GM23338 (cell line): ENCODE results near the gene UGT1A4.

Experiments used
- CREB1 ChIP-seq: fragments of 250-450 bp; sonication (Bioruptor Pico); IDR thresholded peaks from 2 replicates; pipeline ENCODE4 v1.5.0; 2020; ENCODE audit warnings: low read depth, mild to moderate bottlenecking, moderate library complexity
- CTCF ChIP-seq, 2 experiments: fragments of 200-600 bp in 1 of 2; sonication (generic) in 1 of 2; conservative IDR thresholded peaks; 2 replicates each; pipeline versions ENCODE4 v1.5.1 to v1.6.1; 2016 to 2017; ENCODE audit warnings: antibody characterized with exemption in 2 of 2, low read depth in 2 of 2, mild to moderate bottlenecking in 2 of 2, moderate library complexity in 1 of 2
- EZH2 ChIP-seq: fragments of 200-600 bp; sonication (generic); IDR thresholded peaks from one replicate; pipeline ENCODE4 v1.8.0; 2017; ENCODE audit warnings: antibody characterized with exemption, mild to moderate bottlenecking, low read depth; ENCODE audit not compliant: unreplicated experiment
- EZH2phosphoT487 ChIP-seq: fragments of 200-600 bp; sonication (generic); IDR thresholded peaks from one replicate; pipeline ENCODE4 v1.8.1; 2018; ENCODE audit warnings: antibody characterized with exemption; ENCODE audit not compliant: unreplicated experiment
- JUNB ChIP-seq: IDR thresholded peaks from one replicate; pipeline ENCODE4 v1.6.1; 2016; ENCODE audit warnings: antibody characterized with exemption; ENCODE audit not compliant: unreplicated experiment
- POLR2AphosphoS5 ChIP-seq: IDR thresholded peaks from 2 replicates; pipeline ENCODE4 v1.6.1; 2016; ENCODE audit warnings: antibody characterized with exemption, low read depth
- ZNF331 ChIP-seq: fragments of 250-450 bp; sonication (Bioruptor Pico); IDR thresholded peaks from 2 replicates; pipeline ENCODE4 v1.5.0; 2020; ENCODE audit warnings: low read depth, mild to moderate bottlenecking, moderate library complexity

DNA sequence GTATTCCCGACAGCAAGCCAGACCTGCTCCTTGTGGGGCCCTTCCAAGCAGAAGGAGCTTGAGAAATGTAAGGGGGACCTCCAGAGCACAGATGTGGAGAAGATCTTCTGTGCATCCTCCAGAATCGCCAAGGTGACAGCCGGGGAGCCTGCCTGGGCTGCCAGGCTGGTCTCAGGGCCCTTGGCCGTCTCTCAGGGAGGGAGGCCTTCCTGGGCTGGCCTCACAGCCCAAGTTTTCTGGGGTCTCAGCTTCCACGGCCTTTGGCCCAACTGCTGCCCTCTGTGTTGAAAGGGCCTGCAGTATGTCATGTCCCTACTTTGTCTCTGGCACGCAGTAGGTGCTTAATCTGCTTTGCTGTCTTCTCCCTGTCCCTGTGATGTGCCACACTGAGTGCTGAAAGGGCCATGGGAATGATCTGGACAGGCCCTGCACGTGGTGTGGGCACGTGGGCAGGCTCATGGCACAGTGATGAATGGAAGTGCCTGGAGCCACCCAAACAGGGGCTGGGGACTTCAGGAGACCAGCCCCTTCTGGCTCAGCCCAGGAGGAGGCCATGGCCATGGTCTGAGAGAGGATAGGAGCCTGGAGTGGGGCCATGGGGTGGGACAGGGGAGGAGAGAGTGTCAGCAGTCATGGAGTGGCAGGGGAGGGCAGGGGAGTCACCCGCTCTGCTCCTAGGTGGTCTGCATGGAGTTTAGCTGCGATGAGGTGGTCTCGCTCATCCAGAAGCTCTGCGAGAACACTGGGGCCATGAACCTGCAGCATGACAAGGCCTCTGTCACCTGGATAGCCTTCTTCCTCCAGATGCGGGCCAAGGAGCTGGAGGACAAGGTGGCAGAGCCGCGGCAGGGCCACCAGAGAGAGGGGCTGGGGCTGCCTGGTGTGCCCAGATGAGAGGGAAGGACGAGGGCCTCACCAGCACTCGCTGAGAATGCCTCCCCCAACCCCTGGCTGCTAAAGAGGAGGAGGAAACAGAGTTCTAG is 100.4 kb downstream of the UGT1A4 start:
- TF ChIP-seq CTCF (conservative IDR thresholded peaks at IDR 0.05; ENCODE audit: low read depth in 2 of 2) = no peak
- no peak for TF ChIP-seq EZH2phosphoT487
- no peak for TF ChIP-seq POLR2AphosphoS5
- TF ChIP-seq CREB1 (CRISPR knock-in tag) = no peak
- TF ChIP-seq EZH2 = no peak
- no peak for TF ChIP-seq JUNB
- no peak for TF ChIP-seq ZNF331 (CRISPR knock-in tag)
